ENCODE data around the gene NEK8. TPM values are rescaled to one million over a fixed set of nuclear protein-coding genes. Genes with fewer than 3 reads are reported as not detected.

The NEK8 gene
- total RNA-seq, 2 experiments from 2014 or later = 14.0 to 17.0 TPM

DNA sequence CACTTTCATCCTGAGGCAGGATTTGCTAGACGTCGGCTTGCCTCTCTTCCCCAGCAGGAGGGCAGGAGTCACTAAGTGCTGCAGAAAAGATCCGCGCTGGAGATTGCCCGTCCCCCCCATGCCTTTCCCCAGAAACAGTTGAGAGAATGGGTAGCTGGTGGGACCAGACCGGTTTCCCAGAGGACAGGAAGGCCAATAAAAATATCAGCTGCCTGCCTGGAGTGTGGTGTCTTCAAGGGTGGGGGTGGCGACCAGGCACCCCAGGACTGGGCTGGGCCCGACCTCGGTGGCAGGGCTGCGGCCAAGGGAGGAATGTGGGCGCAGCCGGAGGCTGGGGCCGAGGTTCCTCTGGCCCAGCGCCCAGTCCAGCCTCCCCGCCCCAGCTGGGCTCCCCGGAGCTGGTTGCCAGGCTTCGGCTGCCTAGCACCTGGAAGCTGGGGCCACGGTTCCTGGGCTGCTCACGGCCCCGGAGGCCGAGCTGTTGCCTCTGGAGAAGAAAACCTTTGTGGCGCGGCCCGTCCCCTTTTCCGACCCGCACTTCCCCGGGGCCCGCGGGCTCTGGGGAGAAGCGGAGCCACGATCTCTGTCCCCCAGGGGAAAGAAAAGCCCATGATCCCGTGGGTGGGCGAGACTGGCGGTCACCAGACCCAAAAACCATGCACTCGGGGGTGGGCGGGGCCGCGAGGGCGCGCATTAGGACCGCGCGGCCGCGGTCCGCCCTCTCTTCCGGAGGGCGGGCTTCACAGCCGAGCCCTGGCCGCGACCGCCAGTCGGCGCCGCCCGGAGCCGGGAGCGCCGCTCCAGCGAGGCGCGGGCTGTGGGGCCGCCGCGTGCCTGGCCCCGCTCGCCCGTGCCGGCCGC, 14.9 kb downstream of the NEK8 start, which contains the start of gene TRAF4:
Gene TRAF4 (plus strand): TSS at position 769 of the 861 bp plus-strand sequence. CDS start 102 bp downstream, outside the sequence.
- no TSS peak for BruUV-seq (replicated peaks)
- peaks cover 43% of the 10 kb centered on the region for H3K79me2 ChIP-seq (ENCODE audit: insufficient read depth, low read depth, low read length)
- TF ChIP-seq EZH2phosphoT487 (IDR thresholded peaks at IDR 0.05; ENCODE audit: borderline replicate concordance, low read depth, low read length) = no peak
- TF ChIP-seq CTCF (conservative IDR thresholded peaks at IDR 0.05; ENCODE audit: low read length) = no peak

GRCh38 chr17:28744104-28744971, 15.8 kb downstream of the NEK8 start:
- intact Hi-C loops (cut with micrococcal nuclease; ENCODE audit: unreplicated experiment) = no loop called here
- Histone ChIP-seq H3K4me3 (ENCODE audit: low read depth, low read length, poor library complexity, severe bottlenecking) (peak overlapping the region; percentile 98), H3K9me3 (ENCODE audit: low read length) (peaks cover 3% of the 10 kb centered on the region; the same call in 1 of the 2 replicates), H3K4me1 (ENCODE audit: insufficient read depth, low read length, poor library complexity, severe bottlenecking) (peaks cover 67% of the 10 kb centered on the region), H3K79me2 (ENCODE audit: insufficient read depth, low read depth, low read length) (peaks cover 43% of the 10 kb centered on the region), H4K20me1 (ENCODE audit: insufficient read depth, low read length) (peaks cover 25% of the 10 kb centered on the region), H3K36me3 (ENCODE audit: insufficient read depth, low read length) (peaks cover 66% of the 10 kb centered on the region), H2AFZ (ENCODE audit: low read length) (no peak overlapping the region), H3K9me2 (ENCODE audit: insufficient read depth, low read length) (no peaks in the 10 kb centered on the region), H3K27ac (ENCODE audit: low read depth, low read length, poor library complexity, severe bottlenecking) (peak overlapping the region; percentile 95), H3K4me2 (ENCODE audit: low read length) (peak overlapping the region; percentile 96)
- peak; percentile 68 for DNase-seq (ENCODE audit: low spot score)
- ChIA-PET POLR2A (interaction anchor here (1.8 kb wide), 1 partner anchor 17 kb away, joined by 16 read pairs; the partner anchor contains the start of gene NEK8), CTCF (ENCODE audit: unreplicated experiment) (interaction anchor here (3.5 kb wide), 1 partner anchor 17 kb away, joined by 18 read pairs; the partner anchor contains the start of gene TLCD1)
- no peak for TF ChIP-seq CTCF (conservative IDR thresholded peaks at IDR 0.05; ENCODE audit: low read length)
- TF ChIP-seq EZH2phosphoT487 (IDR thresholded peaks at IDR 0.05; ENCODE audit: borderline replicate concordance, low read depth, low read length) = no peak
- TSS peak; percentile 55 for BruUV-seq (replicated peaks)

More for the DNA sequence above, 14.9 kb downstream of the NEK8 start, which contains the start of gene TRAF4:
- Histone ChIP-seq H3K4me2 (ENCODE audit: low read length) (peak within 1 kb of the TSS; percentile 96), H3K27ac (ENCODE audit: low read depth, low read length, poor library complexity, severe bottlenecking) (peak within 1 kb of the TSS; percentile 95), H3K36me3 (ENCODE audit: insufficient read depth, low read length) (peaks cover 60% of the 10 kb centered on the region), H3K9me3 (ENCODE audit: low read length) (peaks cover 3% of the 10 kb centered on the region; the same call in 1 of the 2 replicates), H3K4me1 (ENCODE audit: insufficient read depth, low read length, poor library complexity, severe bottlenecking) (peaks cover 73% of the 10 kb centered on the region), H2AFZ (ENCODE audit: low read length) (no peak within 1 kb of the TSS), H4K20me1 (ENCODE audit: insufficient read depth, low read length) (peaks cover 25% of the 10 kb centered on the region), H3K9me2 (ENCODE audit: insufficient read depth, low read length) (no peaks in the 10 kb centered on the region), H3K4me3 (ENCODE audit: low read depth, low read length, poor library complexity, severe bottlenecking) (peak within 1 kb of the TSS; percentile 98)
- DNase-seq (ENCODE audit: low spot score) = peak; percentile 92
- CTCF ChIA-PET (ENCODE audit: unreplicated experiment) = interaction anchor here (0.6 kb wide), 1 partner anchor 45 kb away, joined by 3 read pairs; no protein-coding TSS in a partner anchor
- POLR2A ChIA-PET = interaction anchor here (0.6 to 5.6 kb wide), 4 partner anchors 10 to 1024 kb away, joined by 3 to 56 read pairs (median 4); partner anchors contain the start of genes NEK8, RPL23A and TLCD1
- intact Hi-C loops (cut with micrococcal nuclease; ENCODE audit: unreplicated experiment) = loop anchor here (1.0 kb wide), 1 partner anchor 15 kb away; the partner anchor contains the start of gene NEK8
